Urinary bladder (tissue), 4 donors: ENCODE results near the gene SLC35E3. TPM values are rescaled to one million over a fixed set of nuclear protein-coding genes. Genes with fewer than 3 reads are reported as not detected.
"Not testable (repeated sequence)": the region's sequence is repeated elsewhere in the genome, so short reads cannot be mapped to it uniquely, and the experiment has no call there.

Experiments
- DNase-seq: peaks from one replicate; pipeline ENCODE4 v3.0.0-alpha.2; 2015; ENCODE audit errors: extremely low spot score
- H3K27ac ChIP-seq: one replicate; pipeline ENCODE4 v1.5.1; 2013; ENCODE audit warnings: low read depth, mild to moderate bottlenecking, moderate library complexity
- H3K36me3 ChIP-seq: one replicate; pipeline ENCODE4 v1.6.1; 2013; ENCODE audit warnings: mild to moderate bottlenecking, moderate library complexity; ENCODE audit not compliant: insufficient read depth
- H3K4me1 ChIP-seq: one replicate; pipeline ENCODE4 v1.6.1; 2013; ENCODE audit warnings: mild to moderate bottlenecking, moderate library complexity; ENCODE audit not compliant: insufficient read depth
- H3K4me3 ChIP-seq: one replicate; pipeline ENCODE4 v1.5.1; 2013; ENCODE audit warnings: low read depth, low read length
- WGBS: extraction: QIAGEN DNeasy Blood & Tissue Kit; methylation state at CpG from one replicate; pipeline ENCODE4 v1.1.7; 2013; 5-methylcytosine and 5-hydroxymethylcytosine counted together
- polyA plus RNA-seq: library from polyadenylated mRNA; stranded (reverse); fragments of 200-250 nt; gene quantifications from one replicate; pipeline ENCODE4 v1.2.3, GENCODE V29; 2013
- total RNA-seq: library from RNA; depleted of rRNA; stranded (reverse); fragments of >200 nt; gene quantifications from one replicate; pipeline ENCODE4 v1.2.3, GENCODE V29; 2014
- donor health status: healthy with polysubstance abuse.
- donor health status: healthy.

The SLC35E3 gene
- total and polyA plus RNA-seq, 2 donors = 4.5 to 9.0 TPM

- Histone ChIP-seq H3K4me1 (no peaks in the 10 kb centered on the region), H3K36me3 (no peaks in the 10 kb centered on the region), H3K4me3 (no peak overlapping the region), H3K27ac (no peak overlapping the region)
- no peak for DNase-seq
- WGBS = 74% methylated on average over 2 of the region's 2 CpGs
Observed at GRCh38 chr12:68792952-68793351, 47.0 kb downstream of the SLC35E3 start.

GRCh38 chr12:68793436-68793835 lies 47.5 kb downstream of the SLC35E3 start:
- Histone ChIP-seq H3K4me1 (no peaks in the 10 kb centered on the region), H3K36me3 (no peaks in the 10 kb centered on the region), H3K4me3 (no peak overlapping the region), H3K27ac (no peak overlapping the region)
- 95% methylated on average over 4 of the region's 4 CpGs for WGBS
- no peak for DNase-seq

- WGBS = 93% methylated on average over 4 of the region's 4 CpGs
- Histone ChIP-seq H3K36me3 (no peaks in the 10 kb centered on the region), H3K4me1 (no peaks in the 10 kb centered on the region), H3K4me3 (no peak overlapping the region), H3K27ac (no peak overlapping the region)
- DNase-seq = no peak
Observed at GRCh38 chr12:68793975-68794652, 48.1 kb downstream of the SLC35E3 start.

DNA sequence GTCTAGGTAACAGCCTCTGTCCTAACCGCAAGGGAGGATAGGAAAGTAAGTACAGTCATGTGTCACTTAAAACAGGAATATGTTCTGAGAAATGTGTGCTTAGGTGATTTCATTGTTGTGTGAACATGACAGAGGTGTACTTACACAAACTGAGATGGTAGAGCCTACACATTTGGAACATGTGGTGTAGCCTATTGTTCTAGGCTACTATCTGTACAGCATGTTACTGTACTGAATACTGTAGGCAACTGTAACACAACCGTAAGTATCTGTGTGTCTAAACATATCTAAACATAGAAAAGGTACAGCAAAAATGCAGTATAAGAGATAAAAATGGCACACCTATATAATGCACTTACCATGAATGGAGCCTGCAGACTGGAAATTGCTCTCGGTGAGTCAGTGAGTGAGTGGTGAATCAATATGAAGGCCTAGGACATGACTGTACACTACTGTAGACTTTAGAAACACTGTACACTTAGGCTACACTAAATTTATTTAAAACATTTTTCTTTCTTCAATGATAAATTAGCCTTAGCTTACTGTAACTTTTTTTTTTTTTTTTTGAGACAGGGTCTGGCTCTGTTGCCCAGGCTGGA lies 48.8 kb downstream of the SLC35E3 start:
- 96% methylated on average over 3 of the region's 3 CpGs for WGBS
- H3K27ac ChIP-seq = no peak overlapping the region
- no peak overlapping the region for H3K4me3 ChIP-seq
- no peaks in the 10 kb centered on the region for H3K36me3 ChIP-seq
- no peaks in the 10 kb centered on the region for H3K4me1 ChIP-seq
- no peak for DNase-seq

GRCh38 chr12:68796399-68796798 lies 50.4 kb downstream of the SLC35E3 start:
- no peak for DNase-seq
- Histone ChIP-seq H3K4me3 (no peak overlapping the region), H3K36me3 (no peaks in the 10 kb centered on the region), H3K27ac (no peak overlapping the region), H3K4me1 (no peaks in the 10 kb centered on the region)
- WGBS = 98% methylated on average over 15 of the region's 15 CpGs

DNA sequence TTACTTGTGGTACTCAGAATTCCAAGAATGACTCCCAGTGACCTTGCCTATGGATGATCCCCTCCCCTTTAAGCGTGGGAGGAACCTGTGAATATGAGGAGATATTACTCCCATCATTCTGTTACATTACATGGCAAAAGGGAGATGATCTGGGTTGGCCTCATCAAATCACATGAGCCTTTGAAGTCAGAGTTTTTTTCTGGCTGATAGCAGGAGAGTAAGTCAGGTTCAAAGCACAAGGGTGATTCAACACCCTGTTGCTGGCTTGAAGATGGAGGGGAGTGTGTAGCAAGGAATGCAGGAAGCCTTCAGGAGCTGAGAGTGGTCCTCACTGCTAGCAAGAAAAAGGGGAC lies 52.9 kb downstream of the SLC35E3 start:
- H3K27ac ChIP-seq = no peak overlapping the region
- DNase-seq = no peak
- 95% methylated on average over 1 of the region's 1 CpG for whole genome bisulfite sequencing
- no peaks in the 10 kb centered on the region for H3K4me1 ChIP-seq
- H3K4me3 ChIP-seq = no peak overlapping the region
- H3K36me3 ChIP-seq = no peaks in the 10 kb centered on the region

GRCh38 chr12:68800294-68800693 lies 54.3 kb downstream of the SLC35E3 start:
- Histone ChIP-seq H3K27ac (no peak overlapping the region), H3K4me1 (no peaks in the 10 kb centered on the region), H3K36me3 (no peaks in the 10 kb centered on the region), H3K4me3 (no peak overlapping the region)
- no peak for DNase-seq
- 91% methylated on average over 5 of the region's 5 CpGs for WGBS

- H3K4me3 ChIP-seq, DNase-seq, H3K36me3 ChIP-seq, H3K4me1 ChIP-seq, H3K27ac ChIP-seq: not testable (repeated sequence)
- 96% methylated on average over 7 of the region's 7 CpGs for WGBS
Observed at GRCh38 chr12:68801124-68801523, 55.1 kb downstream of the SLC35E3 start.

GRCh38 chr12:68802372-68802745 lies 56.4 kb downstream of the SLC35E3 start:
- not testable (repeated sequence) for DNase-seq, H3K36me3 ChIP-seq, H3K4me1 ChIP-seq, H3K27ac ChIP-seq, H3K4me3 ChIP-seq
- 87% methylated on average over 2 of the region's 2 CpGs for WGBS

GRCh38 chr12:68802911-68803651 lies 57.1 kb downstream of the SLC35E3 start:
- not testable (repeated sequence) for H3K36me3 ChIP-seq, H3K27ac ChIP-seq, H3K4me3 ChIP-seq, H3K4me1 ChIP-seq, DNase-seq
- 74% methylated on average over 19 of the region's 19 CpGs for WGBS

- no peaks in the 10 kb centered on the region for H3K36me3 ChIP-seq
- no peak overlapping the region for H3K27ac ChIP-seq
- peaks cover 1% of the 10 kb centered on the region for H3K4me1 ChIP-seq
- no peak for DNase-seq
- 87% methylated on average over 5 of the region's 5 CpGs for WGBS
- no peak overlapping the region for H3K4me3 ChIP-seq
Observed at GRCh38 chr12:68803948-68804656, 58.1 kb downstream of the SLC35E3 start.

DNA sequence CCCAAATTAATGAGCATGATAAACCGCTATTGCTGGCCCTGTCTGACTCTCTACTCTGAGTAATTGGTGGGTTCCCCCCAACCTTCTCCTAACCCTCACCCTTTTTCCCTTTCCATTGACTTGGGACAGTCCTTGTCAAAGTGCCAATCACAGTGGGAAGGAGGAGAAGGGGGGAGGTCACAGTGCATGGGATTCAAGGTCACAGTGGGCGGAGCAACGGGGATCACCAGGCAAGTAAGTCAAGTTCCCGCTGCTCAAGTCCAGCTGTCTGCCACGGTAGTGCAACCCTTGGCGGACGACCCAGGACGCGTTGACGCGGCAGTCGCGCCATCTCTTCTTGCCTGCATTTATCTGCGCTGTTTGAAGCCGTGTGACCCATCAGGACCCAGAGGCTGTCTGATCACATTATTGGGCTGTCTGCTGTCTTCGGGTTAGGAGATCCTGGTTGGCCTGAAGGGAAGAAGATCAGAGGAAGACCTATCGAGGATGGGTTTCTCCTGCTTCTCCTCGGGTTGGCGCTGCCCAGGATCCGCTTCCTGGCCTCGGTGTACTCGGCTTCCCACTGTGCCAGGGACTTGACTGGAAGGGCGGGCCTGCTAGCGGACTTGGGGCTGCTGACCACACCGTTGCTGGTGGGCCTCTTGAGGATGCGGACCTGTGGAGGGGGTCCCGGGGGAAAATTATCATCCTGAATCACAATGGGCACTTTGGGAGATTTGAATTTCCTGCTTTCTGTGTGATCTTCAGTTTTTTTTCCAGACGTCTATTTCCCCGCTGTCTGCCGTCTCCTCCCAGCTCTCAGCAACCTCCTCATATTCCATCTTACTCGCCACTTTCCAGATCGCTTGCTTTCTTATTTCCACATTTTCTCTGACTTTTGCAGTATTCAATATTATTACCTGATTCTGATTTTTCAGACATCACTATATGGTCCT lies 58.9 kb downstream of the SLC35E3 start:
- H3K27ac ChIP-seq = no peak overlapping the region
- no peak overlapping the region for H3K4me3 ChIP-seq
- WGBS = 87% methylated on average over 32 of the region's 32 CpGs
- H3K4me1 ChIP-seq = peaks cover 1% of the 10 kb centered on the region
- no peak for DNase-seq
- no peaks in the 10 kb centered on the region for H3K36me3 ChIP-seq

GRCh38 chr12:68805592-68806120 lies 59.7 kb downstream of the SLC35E3 start:
- DNase-seq = no peak
- WGBS = 89% methylated on average over 7 of the region's 7 CpGs
- Histone ChIP-seq H3K4me3 (no peak overlapping the region), H3K36me3 (no peaks in the 10 kb centered on the region), H3K4me1 (peaks cover 1% of the 10 kb centered on the region), H3K27ac (no peak overlapping the region)
